Hepatocyte (in vitro differentiated cells): Measurements from ENCODE around the gene SNRNP200.

ENCODE experiments used
- CTCF ChIP-seq: fragments of 200-600 bp; sonication (generic); IDR thresholded peaks from 2 replicates; pipeline ENCODE4 v1.5.1; 2016; ENCODE audit warnings: antibody characterized with exemption, mild to moderate bottlenecking; ENCODE audit not compliant: poor library complexity
- EZH2 ChIP-seq: fragments of 200-600 bp; sonication (generic); IDR thresholded peaks from 2 replicates; pipeline ENCODE4 v1.6.1; 2016; ENCODE audit warnings: antibody characterized with exemption, mild to moderate bottlenecking, borderline replicate concordance

GRCh38 chr2:96250188-96250587, 55.2 kb downstream of the SNRNP200 start:
- no peak for TF ChIP-seq CTCF
- TF ChIP-seq EZH2 = no peak
